Neural crest cell (in vitro differentiated cells): ENCODE results near the gene WNT9B. TPM values are rescaled to one million over a fixed set of nuclear protein-coding genes. Genes with fewer than 3 reads are reported as not detected.

Source experiments
- DNase-seq: peaks from one replicate; pipeline ENCODE4 v3.0.0; 2021; ENCODE audit warnings: low read depth, mixed read lengths, low spot score
- H3K27ac Mint-ChIP-seq: one replicate; pipeline ENCODE4 v1.8.0; 2021; ENCODE audit warnings: mild to moderate bottlenecking, mixed read lengths; ENCODE audit not compliant: unreplicated experiment
- H3K27me3 Mint-ChIP-seq: 2 replicates; pipeline ENCODE4 v1.8.0; 2021; ENCODE audit warnings: low read depth, mild to moderate bottlenecking, mixed read lengths
- H3K36me3 Mint-ChIP-seq: 2 replicates; pipeline ENCODE4 v1.8.0; 2021; ENCODE audit warnings: low read depth, mild to moderate bottlenecking, mixed read lengths
- H3K4me1 Mint-ChIP-seq: 2 replicates; pipeline ENCODE4 v1.8.0; 2021; ENCODE audit warnings: mixed read lengths
- H3K4me3 Mint-ChIP-seq: one replicate; pipeline ENCODE4 v1.8.0; 2021; ENCODE audit warnings: mild to moderate bottlenecking, mixed read lengths
- H3K9me3 Mint-ChIP-seq: 2 replicates; pipeline ENCODE4 v1.8.0; 2021; ENCODE audit warnings: mixed read lengths
- total RNA-seq: library from RNA; stranded (reverse); gene quantifications from 2 replicates; pipeline ENCODE4 v1.2.1, GENCODE V29; 2021
- TF ChIP-seq, protein P1 (sequence below): fragments of 200-600 bp; sonication (generic); conservative IDR thresholded peaks from 2 replicates; pipeline ENCODE4 v1.5.0; 2021; ENCODE audit warnings: antibody characterized with exemption, mild to moderate bottlenecking

The WNT9B gene
- total RNA-seq, 1 donor from 2014 or later, result not detected

DNA sequence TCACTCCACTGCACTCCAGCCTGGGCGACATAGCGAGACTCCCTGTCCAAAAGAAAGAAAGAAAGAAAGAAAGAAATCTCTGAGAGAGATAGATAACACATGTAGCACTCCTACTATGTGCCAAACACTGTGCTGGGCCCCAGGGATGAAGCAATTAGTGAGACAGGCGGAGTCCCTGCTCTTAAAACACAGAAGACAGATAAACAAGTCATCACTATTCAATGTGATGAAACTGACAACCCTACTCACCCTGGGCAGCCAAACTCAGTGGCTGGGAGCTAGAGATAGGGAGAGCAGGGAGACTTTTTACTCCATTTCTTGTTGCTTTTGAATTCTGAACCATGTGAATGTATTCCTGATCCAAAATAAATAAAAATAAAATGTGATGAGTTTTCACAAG lies 36.3 kb downstream of the WNT9B start:
- TF ChIP-seq, protein P1, sequence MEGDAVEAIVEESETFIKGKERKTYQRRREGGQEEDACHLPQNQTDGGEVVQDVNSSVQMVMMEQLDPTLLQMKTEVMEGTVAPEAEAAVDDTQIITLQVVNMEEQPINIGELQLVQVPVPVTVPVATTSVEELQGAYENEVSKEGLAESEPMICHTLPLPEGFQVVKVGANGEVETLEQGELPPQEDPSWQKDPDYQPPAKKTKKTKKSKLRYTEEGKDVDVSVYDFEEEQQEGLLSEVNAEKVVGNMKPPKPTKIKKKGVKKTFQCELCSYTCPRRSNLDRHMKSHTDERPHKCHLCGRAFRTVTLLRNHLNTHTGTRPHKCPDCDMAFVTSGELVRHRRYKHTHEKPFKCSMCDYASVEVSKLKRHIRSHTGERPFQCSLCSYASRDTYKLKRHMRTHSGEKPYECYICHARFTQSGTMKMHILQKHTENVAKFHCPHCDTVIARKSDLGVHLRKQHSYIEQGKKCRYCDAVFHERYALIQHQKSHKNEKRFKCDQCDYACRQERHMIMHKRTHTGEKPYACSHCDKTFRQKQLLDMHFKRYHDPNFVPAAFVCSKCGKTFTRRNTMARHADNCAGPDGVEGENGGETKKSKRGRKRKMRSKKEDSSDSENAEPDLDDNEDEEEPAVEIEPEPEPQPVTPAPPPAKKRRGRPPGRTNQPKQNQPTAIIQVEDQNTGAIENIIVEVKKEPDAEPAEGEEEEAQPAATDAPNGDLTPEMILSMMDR, result no peak
- Mint-ChIP-seq H3K4me3 (no peak overlapping the region), H3K27ac (no peak overlapping the region), H3K4me1 (peaks cover 7% of the 10 kb centered on the region), H3K27me3 (peaks cover 53% of the 10 kb centered on the region), H3K9me3 (no peaks in the 10 kb centered on the region), H3K36me3 (no peaks in the 10 kb centered on the region)
- no peak for DNase-seq

DNA sequence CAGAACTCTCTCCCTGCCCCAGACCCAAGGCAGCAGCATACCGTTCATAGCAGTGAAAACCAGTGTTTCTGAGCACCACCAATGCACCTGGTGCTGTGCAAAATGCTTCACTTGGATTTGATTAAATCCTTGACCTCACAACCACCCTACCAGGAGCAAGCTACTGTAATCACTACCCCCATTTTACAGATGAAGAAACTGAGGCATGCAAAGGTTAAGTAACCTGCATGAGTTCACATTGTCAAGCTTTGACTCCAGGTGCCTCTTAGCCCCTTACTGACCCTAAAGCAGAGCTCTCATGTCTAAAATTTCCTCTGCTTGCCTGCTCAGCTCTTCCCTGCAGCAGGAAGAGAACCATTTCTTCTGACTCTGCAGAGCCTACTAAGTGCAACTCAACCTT lies 37.3 kb downstream of the WNT9B start:
- TF ChIP-seq, protein P1, result no peak
- DNase-seq, result no peak
- no peak overlapping the region for H3K27ac Mint-ChIP-seq
- no peaks in the 10 kb centered on the region for H3K9me3 Mint-ChIP-seq
- H3K36me3 Mint-ChIP-seq, result no peaks in the 10 kb centered on the region
- H3K27me3 Mint-ChIP-seq, result peaks cover 61% of the 10 kb centered on the region
- H3K4me3 Mint-ChIP-seq, result no peak overlapping the region
- H3K4me1 Mint-ChIP-seq, result peaks cover 7% of the 10 kb centered on the region

DNA sequence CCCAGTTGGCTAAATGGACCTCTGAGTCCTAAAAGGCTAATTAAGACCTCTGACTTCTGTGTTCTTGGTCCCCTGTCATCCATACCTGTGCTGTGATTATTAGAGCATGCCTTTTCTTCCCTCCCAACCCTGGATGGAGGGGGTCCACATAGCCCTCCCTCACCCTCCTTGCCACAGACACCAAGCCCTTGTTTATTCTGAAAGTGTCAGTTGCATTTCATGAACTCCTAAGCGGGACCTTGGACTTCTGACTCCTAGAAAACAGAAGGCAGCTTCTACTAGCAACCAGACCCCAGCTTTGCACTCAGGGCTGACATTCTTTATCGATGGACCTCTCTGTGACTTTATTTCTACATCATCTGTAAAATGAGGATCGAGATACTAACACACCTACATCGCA lies 38.1 kb downstream of the WNT9B start:
- no peaks in the 10 kb centered on the region for H3K9me3 Mint-ChIP-seq
- peaks cover 7% of the 10 kb centered on the region for H3K4me1 Mint-ChIP-seq
- DNase-seq, result no peak
- TF ChIP-seq, protein P1, result no peak
- no peaks in the 10 kb centered on the region for H3K36me3 Mint-ChIP-seq
- H3K27ac Mint-ChIP-seq, result no peak overlapping the region
- no peak overlapping the region for H3K4me3 Mint-ChIP-seq
- peaks cover 61% of the 10 kb centered on the region for H3K27me3 Mint-ChIP-seq

DNA sequence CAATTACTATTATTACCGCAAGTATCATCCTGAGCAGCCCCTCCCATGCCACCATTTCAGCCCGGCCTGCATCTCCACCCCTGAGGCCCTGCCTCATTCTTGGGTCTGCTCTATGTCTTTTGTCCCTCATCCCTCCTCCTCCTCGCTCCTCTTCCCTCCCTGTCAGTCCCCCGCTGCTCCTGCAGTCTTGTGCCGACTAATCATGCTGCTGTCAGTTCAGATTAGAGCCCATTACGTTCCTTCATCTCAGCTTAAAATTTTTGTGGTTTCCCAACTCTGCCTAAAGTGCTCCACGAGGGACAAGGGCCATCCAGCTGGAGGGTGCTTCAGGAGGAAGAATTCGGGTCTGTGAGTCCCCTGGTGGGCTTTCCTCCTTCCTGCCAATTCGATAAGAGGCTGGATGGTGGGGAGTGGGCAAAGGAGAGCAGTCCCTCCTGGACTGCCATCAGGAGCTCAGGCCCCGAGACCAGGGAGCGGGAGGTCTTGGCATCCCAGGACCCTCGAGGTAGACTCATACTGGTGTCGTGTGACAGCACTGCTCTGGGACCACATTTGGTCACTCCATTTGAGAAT lies 38.7 kb downstream of the WNT9B start:
- H3K27me3 Mint-ChIP-seq, result peaks cover 61% of the 10 kb centered on the region
- DNase-seq, result no peak
- no peaks in the 10 kb centered on the region for H3K36me3 Mint-ChIP-seq

DNA sequence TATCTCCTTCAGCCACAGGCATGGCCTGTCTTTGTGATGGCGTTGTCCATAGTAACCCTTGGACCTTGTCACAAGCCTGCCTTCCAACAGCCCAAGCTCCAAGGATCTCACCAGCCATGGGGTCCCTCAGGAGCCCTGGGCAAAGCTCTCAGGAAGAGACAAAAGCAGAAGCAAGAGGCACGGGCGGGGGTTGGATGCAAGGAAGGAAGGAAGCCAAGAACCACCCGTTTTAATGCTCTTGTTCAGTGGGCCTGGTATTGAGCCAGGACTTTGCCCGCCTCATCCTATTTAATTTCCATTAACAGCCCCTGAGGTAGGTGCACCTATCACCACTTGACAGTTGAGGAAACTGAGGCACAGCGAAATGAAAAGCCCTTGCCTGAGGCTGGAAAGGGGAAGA lies 39.3 kb downstream of the WNT9B start:
- Mint-ChIP-seq H3K4me3 (no peak overlapping the region), H3K27me3 (peaks cover 56% of the 10 kb centered on the region), H3K27ac (no peak overlapping the region), H3K4me1 (peaks cover 7% of the 10 kb centered on the region), H3K9me3 (no peaks in the 10 kb centered on the region), H3K36me3 (no peaks in the 10 kb centered on the region)
- no peak for DNase-seq
- TF ChIP-seq, protein P1, result no peak

More for the DNA sequence above, 38.7 kb downstream of the WNT9B start:
- H3K9me3 Mint-ChIP-seq, result no peaks in the 10 kb centered on the region
- H3K4me1 Mint-ChIP-seq, result peaks cover 7% of the 10 kb centered on the region
- TF ChIP-seq, protein P1, result no peak
- H3K27ac Mint-ChIP-seq, result no peak overlapping the region
- H3K4me3 Mint-ChIP-seq, result no peak overlapping the region
